Measurements from ENCODE around the gene DRICH1.
"Not testable (repeated sequence)": the region's sequence is repeated elsewhere in the genome, so short reads cannot be mapped to it uniquely, and the experiment has no call there.

- not testable (repeated sequence) for TF ChIP-seq CTCF (conservative IDR thresholded peaks at IDR 0.05; ENCODE audit: low read length); EZH2phosphoT487 (IDR thresholded peaks at IDR 0.05; ENCODE audit: borderline replicate concordance, low read depth, low read length)
These were observed 58.4 kb downstream of the DRICH1 start for GRCh38 chr22:23573701-23574235.

Data from OCI-LY7 (cell line).